Testis (tissue), 2 donors: ENCODE results near the gene CUBN.

Experiments used
- CTCF ChIP-seq, 3 experiments: fragments of 450-650 bp in 2 of 3; fragments of 200-600 bp in 1 of 3; sonication (generic) in 1 of 3; IDR thresholded peaks; one replicate each; pipeline ENCODE4 v1.5.1; 2016 to 2019; ENCODE audit warnings: antibody characterized with exemption in 3 of 3, mild to moderate bottlenecking in 2 of 3, moderate library complexity in 1 of 3
- POLR2A ChIP-seq: fragments of 450-650 bp; IDR thresholded peaks from one replicate; pipeline ENCODE4 v1.6.1; 2017; ENCODE audit warnings: antibody characterized with exemption, mild to moderate bottlenecking, moderate library complexity

- no peak for TF ChIP-seq CTCF (IDR thresholded peaks at IDR 0.05)
- TF ChIP-seq POLR2A: no peak
Observed at GRCh38 chr10:16901106-16901505, 228.5 kb downstream of the CUBN start.
